AG09309 (cell line): ENCODE measurements around the gene NSMF.

Experiments
- DNase-seq: peaks from one replicate; pipeline ENCODE4 v3.0.0-alpha.2; 2010; ENCODE audit warnings: low read depth
- H3K4me3 ChIP-seq: 2 replicates; pipeline ENCODE4 v1.5.1; 2011; ENCODE audit warnings: mild to moderate bottlenecking, low read depth, low read length, moderate library complexity; ENCODE audit not compliant: control insufficient read depth
- CTCF ChIP-seq: IDR thresholded peaks from 2 replicates; pipeline ENCODE4 v1.5.1; 2011; ENCODE audit warnings: mild to moderate bottlenecking, low read depth, low read length, inconsistent platforms; ENCODE audit not compliant: insufficient read depth, control insufficient read depth; ENCODE audit errors: missing control alignments

Gene NSMF

DNA sequence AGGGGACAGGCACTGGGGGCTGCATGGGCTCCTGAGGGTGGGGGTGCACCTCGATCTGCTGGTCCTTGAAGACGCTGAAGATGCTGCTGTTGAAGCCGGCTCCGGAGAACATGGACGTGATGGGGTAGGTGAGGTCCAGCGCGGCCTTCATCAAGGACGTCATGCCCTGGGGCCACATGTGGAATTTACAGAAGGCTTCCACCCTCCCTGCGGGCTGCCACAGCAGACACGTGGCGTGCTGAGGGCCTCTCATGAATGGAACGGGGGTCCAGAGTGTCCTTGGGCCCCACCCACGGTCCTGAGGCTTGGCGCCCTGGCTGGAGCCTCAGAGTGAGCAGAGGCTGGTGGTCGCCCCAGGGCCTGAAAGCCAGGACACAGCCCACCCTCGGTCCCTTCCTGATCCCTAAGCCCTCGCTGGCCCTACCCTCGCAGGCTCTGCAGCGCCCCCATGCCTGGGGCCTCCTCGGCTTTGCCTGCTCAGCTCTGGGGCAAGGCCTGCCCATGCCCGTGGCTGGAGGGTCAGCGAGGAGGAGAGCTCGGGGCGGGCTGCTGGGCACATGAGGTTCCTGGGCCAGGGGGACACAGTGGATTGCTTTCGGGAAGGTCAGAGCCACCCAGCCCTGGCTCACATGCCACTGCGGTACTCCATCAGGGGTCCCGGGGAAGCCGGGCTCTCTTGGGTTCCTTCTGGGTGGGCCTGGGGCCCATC lies 5.3 kb upstream of the NSMF start:
- no peak for TF ChIP-seq CTCF

GRCh38 chr9:137463931-137464290 lies 4.8 kb upstream of the NSMF start:
- TF ChIP-seq CTCF: no peak
- DNase-seq: no peak
- no peak overlapping the region for H3K4me3 ChIP-seq

More for the DNA sequence above, 5.3 kb upstream of the NSMF start:
- H3K4me3 ChIP-seq: no peak overlapping the region
- DNase-seq: no peak

DNA sequence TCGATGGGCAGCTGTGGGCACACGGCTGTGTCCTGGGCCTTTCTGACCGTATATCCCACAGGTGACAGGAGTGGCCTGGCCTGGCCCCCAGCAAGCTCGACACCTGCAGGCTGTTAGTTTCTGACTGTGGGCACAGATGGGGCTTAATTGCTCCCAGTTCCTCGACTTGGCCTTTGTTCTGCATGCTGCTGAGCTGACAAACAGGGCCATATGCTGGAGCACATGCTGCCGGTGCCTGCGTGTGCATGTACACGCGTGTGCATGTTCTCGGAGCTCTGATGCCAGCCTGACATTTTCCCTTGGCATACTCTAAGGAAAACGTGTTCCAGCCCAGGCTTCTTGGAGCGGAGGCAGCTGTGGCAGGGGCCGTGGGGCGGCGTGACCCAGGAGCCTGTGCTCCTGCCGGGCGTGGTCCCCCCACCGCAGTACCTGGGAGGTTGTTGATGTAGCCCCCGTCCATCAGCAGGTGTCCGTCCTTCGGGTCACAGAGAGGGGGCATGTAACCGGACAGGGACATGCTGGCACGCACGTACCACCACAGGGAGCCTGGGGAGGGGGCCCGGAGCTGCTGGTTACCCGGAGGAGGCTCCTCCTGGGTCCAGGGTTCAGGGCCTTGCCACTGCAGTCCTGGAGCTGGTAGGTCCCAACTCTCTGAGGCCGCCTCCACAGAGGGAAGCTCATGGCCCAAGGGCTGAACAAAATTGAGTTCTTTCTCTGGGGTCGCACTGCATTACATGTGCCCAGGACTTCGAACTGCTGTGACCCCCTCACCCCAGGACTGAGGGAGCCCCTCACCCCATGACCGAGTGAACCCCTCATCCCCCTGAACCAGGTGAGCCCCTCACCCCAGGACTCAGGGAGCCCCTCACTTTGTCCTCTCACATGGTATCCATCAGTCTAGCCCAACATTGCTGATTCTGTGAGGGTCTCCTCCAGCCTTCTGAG lies 4.1 kb upstream of the NSMF start:
- no peak overlapping the region for H3K4me3 ChIP-seq
- DNase-seq: no peak
- TF ChIP-seq CTCF: no peak

DNA sequence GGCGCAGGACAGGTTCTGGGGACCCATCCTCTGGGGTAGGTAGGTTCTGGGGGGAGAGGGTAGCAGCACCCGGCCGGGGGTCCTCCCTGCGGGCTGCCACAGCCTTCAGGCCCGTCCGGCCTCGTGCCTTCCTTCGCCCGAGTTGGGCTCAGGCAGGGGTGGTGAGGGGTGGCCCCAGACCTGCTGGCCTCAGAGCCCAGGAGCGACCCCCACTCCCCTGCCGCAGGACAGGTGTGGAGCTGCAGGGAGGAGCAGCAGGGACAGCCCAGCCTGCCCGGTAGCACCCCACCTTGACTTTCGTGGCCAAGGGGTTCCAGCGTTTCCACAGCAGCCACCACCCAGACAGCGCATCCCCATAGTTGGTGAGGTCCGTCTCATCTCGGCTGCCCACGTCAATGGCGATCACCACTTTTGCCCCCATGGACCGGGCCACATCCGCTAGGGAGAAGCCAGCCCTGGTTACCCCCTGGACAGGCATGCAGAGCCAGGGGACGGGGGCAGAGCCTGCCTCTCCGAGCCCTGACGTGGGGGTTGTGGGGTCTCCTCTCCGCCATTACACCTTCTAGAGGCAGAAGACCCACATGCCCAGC lies 3.4 kb upstream of the NSMF start:
- no peak for TF ChIP-seq CTCF
- no peak for DNase-seq
- no peak overlapping the region for H3K4me3 ChIP-seq

DNA sequence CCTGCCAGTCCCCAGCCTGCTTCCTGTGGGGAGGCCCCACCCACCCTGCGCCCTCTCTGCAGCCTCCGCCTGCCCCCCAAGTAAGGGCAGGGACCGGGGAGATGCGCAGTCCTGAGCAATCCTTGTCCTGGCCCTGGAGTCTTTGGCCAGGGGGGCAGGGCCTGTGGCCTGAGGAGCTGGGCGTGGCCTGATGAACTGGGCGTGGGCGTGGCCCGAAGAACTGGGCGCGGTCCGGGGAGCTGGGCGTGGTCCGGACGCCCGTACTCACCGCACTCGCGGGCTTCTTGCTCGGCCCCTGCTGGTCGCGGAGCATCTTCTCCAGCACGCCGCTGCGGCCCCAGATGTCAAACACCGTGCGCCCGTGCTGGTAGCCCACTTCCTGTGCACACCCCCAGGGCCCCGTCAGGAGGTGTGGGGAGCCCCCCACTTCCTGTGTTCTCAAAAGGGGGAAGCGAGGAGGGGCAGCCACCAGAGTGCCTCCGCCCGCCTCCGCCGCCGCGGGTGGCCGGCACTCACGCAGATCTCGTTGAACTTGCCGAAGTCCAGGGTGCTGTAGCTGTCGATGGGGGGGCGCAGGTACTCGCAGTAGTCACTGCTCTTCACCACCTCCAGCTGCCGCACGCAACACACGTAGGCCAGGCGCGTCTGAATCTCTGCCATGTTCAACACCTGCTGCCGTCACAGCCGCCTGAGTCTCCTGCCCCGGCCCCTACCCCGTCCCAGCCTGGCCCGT lies 2.7 kb upstream of the NSMF start:
- no peak for DNase-seq
- TF ChIP-seq CTCF: no peak
- H3K4me3 ChIP-seq: no peak overlapping the region

- H3K4me3 ChIP-seq: no peak overlapping the region
- TF ChIP-seq CTCF: no peak
- no peak for DNase-seq
These were observed 2.2 kb upstream of the NSMF start for GRCh38 chr9:137461316-137461662.
